Mesendoderm (in vitro differentiated cells): ENCODE data around the gene EPAS1.

Experiments
- DNase-seq: peaks from one replicate; pipeline ENCODE4 v3.0.0; 2013
- H2AK5ac ChIP-seq: 2 replicates; pipeline ENCODE4 v1.6.1; 2013; ENCODE audit warnings: low read length, inconsistent platforms
- H2BK120ac ChIP-seq: 2 replicates; pipeline ENCODE4 v1.6.1; 2013; ENCODE audit warnings: low read depth, mild to moderate bottlenecking, low read length, moderate library complexity, mixed read lengths
- H2BK15ac ChIP-seq: replicated peaks from 2 replicates; pipeline ENCODE4 v1.6.1; 2013; ENCODE audit warnings: low read depth, mild to moderate bottlenecking, moderate library complexity
- H2BK5ac ChIP-seq: 2 replicates; pipeline ENCODE4 v1.6.1; 2013; ENCODE audit warnings: low read length, inconsistent platforms
- H3K18ac ChIP-seq: 2 replicates; pipeline ENCODE4 v1.6.1; 2013; ENCODE audit warnings: mild to moderate bottlenecking, low read length, mixed read lengths
- H3K23ac ChIP-seq: one replicate; pipeline ENCODE4 v1.6.1; 2013; ENCODE audit warnings: low read length
- H3K27ac ChIP-seq: 2 replicates; pipeline ENCODE4 v1.5.1; 2013; ENCODE audit warnings: low read depth, mild to moderate bottlenecking, inconsistent platforms, low read length, moderate library complexity
- H3K27me3 ChIP-seq: 2 replicates; pipeline ENCODE4 v1.6.1; 2013; ENCODE audit warnings: low read length, control low read depth, mild to moderate bottlenecking, inconsistent platforms; ENCODE audit not compliant: insufficient read depth, poor library complexity
- H3K36me3 ChIP-seq: 2 replicates; pipeline ENCODE4 v1.6.1; 2013; ENCODE audit warnings: low read length, inconsistent platforms; ENCODE audit not compliant: control insufficient read depth, insufficient read depth
- H3K4ac ChIP-seq: one replicate; pipeline ENCODE4 v1.6.1; 2013; ENCODE audit warnings: low read depth, mild to moderate bottlenecking, low read length, moderate library complexity
- H3K4me1 ChIP-seq: 2 replicates; pipeline ENCODE4 v1.6.1; 2013; ENCODE audit warnings: low read depth, low read length, inconsistent platforms; ENCODE audit not compliant: control insufficient read depth
- H3K4me2 ChIP-seq: 2 replicates; pipeline ENCODE4 v1.6.1; 2013; ENCODE audit warnings: low read length
- H3K4me3 ChIP-seq: 2 replicates; pipeline ENCODE4 v1.5.1; 2013; ENCODE audit warnings: mild to moderate bottlenecking, low read length
- H3K56ac ChIP-seq: one replicate; pipeline ENCODE4 v1.6.1; 2013; ENCODE audit warnings: low read length
- H3K79me1 ChIP-seq: 2 replicates; pipeline ENCODE4 v1.6.1; 2013; ENCODE audit warnings: low read length, inconsistent platforms
- H3K79me2 ChIP-seq: 2 replicates; pipeline ENCODE4 v1.6.1; 2013; ENCODE audit warnings: mild to moderate bottlenecking, low read length; ENCODE audit not compliant: control insufficient read depth, insufficient read depth
- H3K9ac ChIP-seq: 2 replicates; pipeline ENCODE4 v1.6.1; 2013; ENCODE audit warnings: low read length, inconsistent platforms
- H4K5ac ChIP-seq: one replicate; pipeline ENCODE4 v1.6.1; 2013; ENCODE audit warnings: low read length
- H4K8ac ChIP-seq: one replicate; pipeline ENCODE4 v1.6.1; 2013; ENCODE audit warnings: low read depth, mild to moderate bottlenecking, control low read depth, low read length, moderate library complexity
- WGBS: extraction: QIAGEN DNeasy Blood & Tissue Kit; methylation state at CpG from one replicate; pipeline ENCODE4 v1.1.7; 2013; ENCODE audit warnings: low lambda C conversion rate, missing lambda C conversion rate; ENCODE audit not compliant: insufficient coverage; ENCODE audit errors: extremely low coverage; 5-methylcytosine and 5-hydroxymethylcytosine counted together

EPAS1 gene

DNA sequence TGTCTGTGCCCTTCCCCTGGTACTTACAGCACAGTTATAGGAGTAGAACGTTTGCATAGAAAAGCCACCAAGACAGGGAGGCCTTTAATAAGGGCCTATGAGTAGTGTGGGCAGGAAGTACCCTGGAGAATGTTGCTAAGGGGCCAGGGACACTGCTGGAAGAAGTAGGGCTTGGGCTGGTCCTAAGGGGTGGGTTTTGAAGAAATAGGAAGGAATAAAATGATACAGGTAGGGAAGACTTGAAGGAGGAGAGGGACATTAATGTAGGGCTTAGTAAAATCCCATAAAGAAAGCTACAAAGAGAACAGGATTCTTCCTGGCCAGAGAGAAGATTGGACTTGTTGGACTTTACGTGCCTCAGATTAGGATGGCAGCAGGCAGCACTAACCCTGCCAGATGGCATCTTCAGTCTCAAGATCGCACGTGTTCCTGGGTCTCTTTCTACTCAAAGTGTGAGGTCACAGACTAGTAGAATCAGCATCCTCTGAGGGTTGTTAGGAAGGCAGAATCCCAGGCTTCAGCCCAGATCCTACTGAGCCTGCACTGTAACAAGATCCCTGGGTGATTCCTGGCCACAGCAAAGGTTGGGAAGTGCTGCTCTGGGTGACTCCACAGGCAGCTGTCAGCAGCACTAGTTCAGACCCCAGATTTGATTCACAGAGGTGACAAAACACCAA, 39.2 kb downstream of the EPAS1 start:
- Histone ChIP-seq H2BK5ac (no peak overlapping the region), H3K27me3 (no peaks in the 10 kb centered on the region), H3K4me1 (peaks cover 7% of the 10 kb centered on the region), H3K56ac (peak overlapping the region; percentile 40), H2AK5ac (no peak overlapping the region), H3K9ac (no peak overlapping the region), H2BK15ac (no peak overlapping the region), H3K23ac (no peak overlapping the region), H3K4me3 (no peak overlapping the region), H3K4ac (no peak overlapping the region), H3K27ac (no peak overlapping the region), H4K8ac (no peak overlapping the region), H2BK120ac (no peak overlapping the region), H4K5ac (no peak overlapping the region), H3K36me3 (no peaks in the 10 kb centered on the region), H3K79me1 (no peaks in the 10 kb centered on the region), H3K18ac (no peak overlapping the region), H3K79me2 (no peaks in the 10 kb centered on the region), H3K4me2 (no peak overlapping the region)
- no peak for DNase-seq
- WGBS, result no CpG with 5 or more reads among the region's 4 CpGs

DNA sequence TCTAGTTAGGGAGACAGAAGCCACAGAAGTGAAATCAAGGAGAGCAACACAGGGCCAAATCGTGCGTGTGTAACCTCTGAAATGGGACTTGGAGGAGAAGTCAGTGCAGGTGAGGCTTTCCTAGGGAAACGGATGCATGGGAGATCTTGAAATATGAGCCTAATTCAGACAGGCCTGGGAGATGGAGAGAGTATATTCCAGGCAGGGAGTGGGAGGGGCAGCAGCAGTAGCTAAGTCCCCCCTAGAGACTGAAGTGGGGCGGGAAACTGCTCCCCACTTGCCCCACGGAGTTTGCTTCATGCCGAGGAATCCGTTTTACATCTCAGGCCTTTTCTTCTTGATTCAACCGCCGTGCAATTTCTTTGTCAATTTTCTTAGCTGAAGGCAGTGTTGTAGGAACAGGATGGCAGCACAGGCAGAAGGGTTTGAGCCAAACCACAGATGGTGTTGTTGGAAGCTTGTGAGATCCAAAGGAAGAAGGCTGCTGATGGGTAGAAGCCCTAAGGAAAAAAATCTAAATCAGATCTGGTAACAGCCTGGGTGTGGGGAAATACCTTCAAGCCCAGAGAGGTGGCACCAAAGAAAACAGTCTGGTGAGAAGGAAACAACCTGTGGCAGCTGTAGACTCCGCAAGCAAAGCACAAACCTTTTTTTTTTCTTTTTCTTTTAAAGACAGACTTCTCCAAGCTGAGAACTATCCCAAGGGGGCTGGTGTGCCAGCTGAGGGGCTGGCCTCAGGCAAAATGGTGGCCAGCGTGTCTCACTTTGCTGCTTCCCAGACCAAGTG, 40.2 kb downstream of the EPAS1 start:
- Histone ChIP-seq H3K23ac (no peak overlapping the region), H3K4me2 (no peak overlapping the region), H3K79me2 (no peaks in the 10 kb centered on the region), H2BK5ac (no peak overlapping the region), H3K4me1 (peaks cover 7% of the 10 kb centered on the region), H3K4me3 (no peak overlapping the region), H2BK15ac (no peak overlapping the region), H4K8ac (no peak overlapping the region), H3K18ac (no peak overlapping the region), H3K4ac (no peak overlapping the region), H2BK120ac (no peak overlapping the region), H3K27me3 (no peaks in the 10 kb centered on the region), H4K5ac (no peak overlapping the region), H3K27ac (no peak overlapping the region), H3K9ac (no peak overlapping the region), H2AK5ac (no peak overlapping the region), H3K56ac (no peak overlapping the region), H3K79me1 (no peaks in the 10 kb centered on the region), H3K36me3 (no peaks in the 10 kb centered on the region)
- no peak for DNase-seq
- no CpG with 5 or more reads among the region's 11 CpGs for whole genome bisulfite sequencing

DNA sequence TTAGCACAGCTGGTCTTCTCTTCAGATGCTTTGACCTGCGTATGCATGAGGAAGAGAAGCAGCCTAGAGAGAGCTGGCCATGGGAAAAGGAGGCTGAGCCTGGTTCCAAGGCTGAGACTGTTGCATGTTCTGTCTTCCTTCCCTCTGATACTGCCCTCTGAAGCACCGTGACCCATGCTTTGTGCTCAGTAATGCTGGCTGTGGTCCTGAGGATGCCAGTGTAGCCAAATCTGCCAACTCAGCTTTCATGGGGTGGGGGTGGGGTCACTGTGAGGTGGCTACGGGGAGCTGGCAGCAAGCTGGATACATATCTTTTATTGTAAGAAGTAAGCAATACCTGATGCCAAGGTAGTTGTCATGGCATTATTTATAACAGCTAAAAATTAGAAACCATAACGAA, 41.5 kb downstream of the EPAS1 start:
- Histone ChIP-seq H3K4me2 (no peak overlapping the region), H3K4ac (no peak overlapping the region), H3K4me1 (peaks cover 7% of the 10 kb centered on the region), H3K27ac (no peak overlapping the region), H3K56ac (no peak overlapping the region), H3K36me3 (no peaks in the 10 kb centered on the region), H3K9ac (no peak overlapping the region), H2BK5ac (no peak overlapping the region), H2BK120ac (no peak overlapping the region), H3K27me3 (no peaks in the 10 kb centered on the region), H3K18ac (no peak overlapping the region), H4K8ac (no peak overlapping the region), H3K23ac (no peak overlapping the region), H2BK15ac (no peak overlapping the region), H2AK5ac (no peak overlapping the region), H3K79me2 (no peaks in the 10 kb centered on the region), H4K5ac (no peak overlapping the region), H3K79me1 (no peaks in the 10 kb centered on the region), H3K4me3 (no peak overlapping the region)
- WGBS, result no CpG with 5 or more reads among the region's 4 CpGs
- DNase-seq, result no peak

DNA sequence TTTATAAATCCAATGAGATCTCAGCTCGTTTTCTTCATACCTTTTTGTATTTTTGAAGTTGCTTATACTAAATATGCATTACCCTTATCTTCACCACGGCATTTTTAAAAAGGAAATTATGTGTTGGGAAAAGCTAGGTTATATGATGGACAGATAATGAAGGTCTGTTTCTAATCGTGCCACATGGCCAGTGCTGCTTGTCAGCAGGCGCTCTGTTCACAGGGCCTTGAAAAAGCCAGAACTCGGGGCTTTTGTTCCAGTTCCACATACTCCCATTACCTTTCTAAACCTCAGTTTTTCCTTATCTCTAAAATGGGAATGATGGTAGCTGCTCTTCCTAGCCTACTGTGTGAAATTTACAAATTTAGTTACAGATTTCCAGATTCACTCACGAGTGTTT, 42.0 kb downstream of the EPAS1 start:
- Histone ChIP-seq H3K56ac (no peak overlapping the region), H3K18ac (no peak overlapping the region), H3K36me3 (no peaks in the 10 kb centered on the region), H3K4me1 (peaks cover 7% of the 10 kb centered on the region), H2BK5ac (no peak overlapping the region), H3K4ac (no peak overlapping the region), H4K5ac (no peak overlapping the region), H3K79me2 (no peaks in the 10 kb centered on the region), H2AK5ac (no peak overlapping the region), H3K27me3 (no peaks in the 10 kb centered on the region), H3K79me1 (no peaks in the 10 kb centered on the region), H3K23ac (no peak overlapping the region), H3K4me2 (no peak overlapping the region), H2BK15ac (no peak overlapping the region), H3K4me3 (no peak overlapping the region), H3K27ac (no peak overlapping the region), H3K9ac (no peak overlapping the region), H2BK120ac (no peak overlapping the region), H4K8ac (no peak overlapping the region)
- no peak for DNase-seq
- no CpG with 5 or more reads among the region's 6 CpGs for WGBS

DNA sequence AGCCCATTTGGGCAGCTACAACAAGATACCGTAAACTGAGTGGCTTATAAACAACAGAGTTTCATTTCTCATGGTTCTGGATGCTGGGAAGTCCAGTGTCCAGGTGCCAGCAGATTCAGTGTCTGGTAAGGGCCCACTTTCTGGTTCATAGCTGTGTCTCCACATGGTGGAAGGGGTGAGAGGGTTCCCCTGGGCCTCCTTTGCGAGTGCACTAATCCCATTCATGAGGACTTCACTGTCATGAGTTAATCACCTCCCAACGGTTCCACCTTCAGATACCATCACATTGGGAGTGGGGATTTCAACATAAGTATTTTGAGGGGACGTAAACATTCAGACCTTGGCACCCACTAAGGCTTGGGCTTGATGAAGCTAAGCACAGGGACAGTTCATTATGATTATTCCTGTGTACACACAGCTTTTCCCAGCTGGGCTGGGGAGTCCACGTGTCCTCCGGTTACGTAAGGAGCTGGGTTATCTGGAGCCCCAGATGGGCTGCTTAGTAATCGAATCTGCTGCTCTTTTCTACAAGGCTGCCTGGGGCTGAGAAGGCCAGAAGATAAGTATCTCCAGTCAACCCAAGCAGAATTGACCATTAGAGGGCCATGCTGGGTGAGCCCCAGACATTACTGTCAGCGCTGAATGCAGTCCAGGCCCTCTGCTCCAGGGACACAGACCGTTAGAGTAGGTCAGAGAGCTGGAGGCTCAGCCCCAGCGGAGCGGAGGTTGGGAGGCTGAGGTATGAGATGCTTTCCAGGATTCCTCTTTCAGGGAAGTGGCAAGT, 42.7 kb downstream of the EPAS1 start:
- Histone ChIP-seq H2BK15ac (no peak overlapping the region), H3K79me1 (no peaks in the 10 kb centered on the region), H3K9ac (no peak overlapping the region), H3K27me3 (no peaks in the 10 kb centered on the region), H3K36me3 (no peaks in the 10 kb centered on the region), H3K4me3 (no peak overlapping the region), H3K18ac (no peak overlapping the region), H3K27ac (no peak overlapping the region), H2BK5ac (no peak overlapping the region), H3K4ac (no peak overlapping the region), H4K5ac (no peak overlapping the region), H3K4me1 (peaks cover 7% of the 10 kb centered on the region), H2AK5ac (no peak overlapping the region), H3K79me2 (no peaks in the 10 kb centered on the region), H3K56ac (no peak overlapping the region), H3K23ac (no peak overlapping the region), H3K4me2 (no peak overlapping the region), H2BK120ac (no peak overlapping the region), H4K8ac (no peak overlapping the region)
- no CpG with 5 or more reads among the region's 12 CpGs for WGBS
- no peak for DNase-seq
